Measurements from ENCODE around the gene CHI3L1.

The CHI3L1 gene

DNA sequence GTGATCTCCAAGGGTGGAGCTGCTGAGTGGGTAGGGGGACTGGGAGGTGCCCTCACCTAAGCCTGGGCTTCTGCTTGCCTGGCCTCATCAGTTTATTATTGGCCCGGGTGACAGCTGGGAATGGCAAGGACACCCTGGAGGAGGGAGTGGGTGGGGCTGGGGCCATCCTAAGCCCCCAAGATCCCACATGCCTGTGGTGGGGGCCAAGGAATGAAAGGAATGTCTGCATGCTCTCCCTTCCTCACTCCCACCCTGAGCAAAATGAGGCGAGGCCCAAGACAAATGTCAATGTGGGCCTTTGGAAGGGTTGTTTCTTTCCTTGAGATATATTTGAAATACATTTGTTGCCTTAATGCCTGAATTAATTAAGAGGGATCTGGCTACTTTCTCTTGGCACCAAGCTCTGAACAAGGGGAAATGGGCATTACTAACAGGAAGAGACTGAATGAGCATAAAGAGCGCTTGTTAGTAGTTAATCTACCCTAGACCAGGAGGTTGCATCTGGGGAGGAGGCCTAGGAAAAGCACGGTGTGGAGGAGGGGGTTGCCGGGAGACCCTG is 19.7 kb upstream of the CHI3L1 start:
- DNase-seq (ENCODE audit: low read depth), result no peak

DNA sequence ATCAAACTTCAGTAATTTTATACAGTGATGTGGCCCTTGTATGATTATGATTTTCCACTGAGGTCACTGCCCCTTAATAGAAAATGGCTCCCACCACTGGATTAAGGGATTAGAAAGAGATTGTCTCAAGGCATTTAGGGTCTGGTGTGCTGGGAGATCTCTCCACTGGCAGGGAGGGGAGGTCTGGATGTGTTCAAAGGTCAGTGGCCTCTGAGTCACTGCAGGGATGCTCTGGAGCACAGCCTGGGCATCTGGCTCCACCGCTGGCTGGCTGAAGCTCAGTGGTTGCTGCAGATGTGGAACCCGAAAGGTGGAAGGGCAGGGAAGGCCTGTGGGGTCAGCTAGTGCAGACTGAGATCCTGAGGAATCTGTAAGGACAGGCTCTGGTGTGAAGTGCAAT is 18.3 kb upstream of the CHI3L1 start:
- no peak for DNase-seq (ENCODE audit: low read depth)

DNA sequence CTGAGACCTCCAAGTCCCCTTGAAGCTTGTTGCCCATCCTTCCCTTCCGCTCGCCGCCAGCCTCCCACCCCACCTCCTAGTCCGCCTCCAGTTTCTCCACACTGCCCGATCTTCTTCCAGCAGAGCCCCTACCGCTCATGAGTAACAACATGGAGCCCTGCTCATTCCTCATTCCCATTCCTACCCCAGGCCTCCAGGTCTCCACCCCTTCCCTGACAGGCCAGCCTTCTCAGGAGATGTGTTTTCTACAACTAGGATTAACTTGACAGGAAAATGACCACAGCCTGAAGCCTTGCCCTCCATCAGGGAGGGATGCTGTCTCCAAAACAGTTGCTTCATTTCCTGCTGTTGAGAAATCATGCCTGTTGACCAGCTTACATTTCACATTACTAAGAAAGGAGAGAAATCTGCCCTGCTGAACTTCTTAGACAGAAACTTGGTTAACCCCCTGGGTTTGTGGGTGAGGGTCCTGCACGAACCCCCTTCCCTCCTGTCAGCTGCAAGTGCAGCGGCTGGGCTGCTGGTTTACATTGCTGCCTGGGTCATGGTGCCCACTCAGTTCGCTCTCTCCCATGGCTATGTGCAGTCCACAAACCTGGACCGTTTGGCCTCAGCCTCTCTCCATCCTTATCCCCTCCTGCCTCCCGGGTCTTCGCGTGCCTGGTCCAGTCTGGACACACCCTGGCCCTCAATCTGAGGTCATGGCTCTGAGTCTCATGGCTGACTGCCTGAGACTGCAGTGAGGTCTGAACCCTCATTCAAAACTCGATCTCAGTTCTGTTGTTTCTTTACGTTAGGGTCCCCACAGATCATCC is 16.1 kb upstream of the CHI3L1 start:
- DNase-seq (ENCODE audit: low read depth), result peak; percentile 47

GRCh38 chr1:203201516-203202205 is 15.2 kb upstream of the CHI3L1 start:
- DNase-seq (ENCODE audit: low read depth), result no peak

- no peak for DNase-seq (ENCODE audit: low read depth)
Measured at GRCh38 chr1:203200916-203201315, 14.4 kb upstream of the CHI3L1 start.

DNA sequence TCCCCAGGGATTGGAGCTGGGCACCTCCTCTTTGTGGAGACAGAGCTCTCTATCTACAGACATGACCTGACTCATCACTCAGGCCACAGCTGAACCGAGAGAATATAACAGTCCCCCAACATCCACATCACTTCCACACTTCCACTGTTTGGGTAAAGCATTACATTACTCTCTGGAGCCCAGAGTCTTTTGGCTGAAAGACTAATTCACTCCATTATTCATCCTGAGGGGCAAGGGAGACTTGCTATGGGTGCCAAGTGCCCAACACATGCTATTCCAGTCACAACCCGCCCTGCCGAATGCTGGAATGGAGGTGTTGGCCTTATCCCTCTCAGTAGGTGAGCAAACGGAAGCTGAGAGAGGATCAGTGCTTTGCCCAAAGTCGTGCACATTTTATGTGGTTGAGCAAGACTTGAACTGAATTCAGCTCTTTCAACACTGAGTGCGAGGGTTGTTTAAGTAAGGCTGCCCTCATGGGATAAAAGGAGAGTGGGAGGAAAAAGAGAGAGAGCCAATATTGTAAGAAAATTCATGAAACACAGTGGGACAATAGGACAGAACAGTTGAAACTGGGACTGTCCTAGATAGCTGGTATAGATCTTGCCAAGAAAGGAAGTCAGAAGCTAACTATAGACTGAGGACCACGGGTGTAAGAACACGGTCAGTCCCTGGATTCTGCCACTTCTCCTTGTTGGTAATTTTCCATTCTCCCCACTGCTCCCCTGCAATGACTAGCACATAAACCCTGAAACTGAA is 13.5 kb upstream of the CHI3L1 start:
- peak; percentile 48 for DNase-seq (ENCODE audit: low read depth)

DNA sequence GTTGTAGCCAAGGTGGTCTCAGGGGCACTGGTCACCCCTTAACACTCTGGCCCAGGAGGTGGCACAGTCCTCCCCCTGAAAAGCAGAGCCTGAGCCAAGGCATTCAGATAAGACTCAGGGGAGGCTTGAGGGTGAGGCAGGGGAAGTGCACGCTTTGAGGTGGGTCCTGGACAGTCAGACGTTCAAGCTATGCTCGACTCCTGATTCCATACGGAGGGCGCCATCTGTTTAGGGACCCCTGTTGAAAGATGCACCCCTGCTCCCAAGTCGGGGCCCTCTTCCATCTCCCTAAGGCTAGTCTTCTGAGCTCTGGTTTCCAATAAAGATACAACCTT is 12.9 kb upstream of the CHI3L1 start:
- no peak for DNase-seq (ENCODE audit: low read depth)

DNA sequence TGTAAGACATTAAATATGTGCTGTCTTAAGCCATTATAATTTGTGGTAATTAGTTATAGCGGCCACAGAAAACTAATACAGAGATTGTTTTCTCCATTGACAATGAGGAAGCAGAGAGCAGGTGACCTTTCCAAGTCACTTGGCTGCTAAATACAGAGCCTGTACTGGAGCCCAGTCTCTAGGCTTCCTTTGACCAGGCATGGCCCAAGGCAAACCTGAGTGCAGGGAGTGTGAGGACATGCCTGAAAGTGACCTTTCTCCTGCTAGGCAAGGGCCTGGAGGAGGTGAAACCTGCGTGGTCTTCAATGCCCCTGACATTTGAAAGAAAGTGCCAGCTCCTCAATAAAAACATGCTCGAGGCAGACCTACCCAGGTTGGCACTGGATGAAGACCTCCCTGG is 12.5 kb upstream of the CHI3L1 start:
- DNase-seq (ENCODE audit: low read depth), result no peak

DNA sequence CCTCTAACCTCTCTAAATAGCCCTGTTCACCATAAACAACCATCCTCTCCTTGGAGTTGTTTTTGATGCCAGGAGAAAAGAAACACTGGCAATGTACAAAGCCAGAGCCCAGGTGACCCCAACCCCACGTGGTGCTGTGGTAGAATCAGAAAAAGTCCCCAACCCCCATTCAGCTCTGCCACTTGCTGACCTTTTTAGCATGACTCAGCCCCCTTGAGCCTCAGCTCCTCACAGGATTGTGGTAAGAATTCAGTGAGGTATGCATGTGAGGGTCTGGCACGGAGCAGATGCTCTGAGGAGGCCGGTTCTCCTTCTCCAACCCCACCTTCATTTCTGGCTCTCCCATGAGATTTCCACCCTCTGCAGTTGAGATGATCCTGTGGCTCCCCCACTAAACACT is 11.1 kb upstream of the CHI3L1 start:
- peak; percentile 43 for DNase-seq (ENCODE audit: low read depth)

DNA sequence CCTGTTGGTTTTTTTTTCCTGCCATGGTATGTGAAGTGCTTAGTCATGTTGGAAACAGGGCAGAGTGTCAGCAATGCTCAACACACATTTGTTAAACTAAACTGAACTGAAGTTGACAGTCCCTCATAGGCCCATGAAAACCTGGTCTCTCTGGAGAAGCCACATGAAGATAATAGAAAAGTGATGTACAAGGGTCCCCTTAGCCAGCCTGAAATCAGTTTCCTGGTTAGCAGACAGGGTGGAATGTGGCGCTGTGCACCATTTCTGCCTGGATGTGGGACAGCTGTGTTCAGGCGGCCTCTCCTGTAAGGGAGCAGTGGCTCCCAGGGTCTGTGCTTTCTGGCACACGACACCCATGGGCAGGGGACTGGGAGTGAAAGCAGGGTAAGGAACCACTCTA is 9.9 kb upstream of the CHI3L1 start:
- DNase-seq (ENCODE audit: low read depth), result no peak

DNA sequence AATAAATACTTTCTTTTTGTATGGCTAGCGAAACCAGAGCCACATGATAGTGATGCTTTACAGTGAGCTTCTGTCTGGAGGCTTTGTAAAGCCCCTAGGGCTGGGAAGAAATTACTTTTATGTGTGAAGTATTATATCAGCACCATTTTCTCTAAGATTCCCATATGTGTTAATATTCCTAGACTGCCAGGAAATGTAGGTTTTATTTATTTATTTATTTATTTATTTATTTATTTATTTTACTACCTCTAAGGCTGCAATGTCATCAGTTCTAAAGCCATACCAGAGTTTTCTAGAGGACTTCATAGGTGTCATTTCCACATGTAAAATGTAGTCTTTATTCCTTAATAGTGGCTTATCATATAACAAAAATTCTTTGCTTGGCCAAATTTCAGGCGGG is 4.4 kb upstream of the CHI3L1 start:
- no peak for DNase-seq (ENCODE audit: low read depth)

DNA sequence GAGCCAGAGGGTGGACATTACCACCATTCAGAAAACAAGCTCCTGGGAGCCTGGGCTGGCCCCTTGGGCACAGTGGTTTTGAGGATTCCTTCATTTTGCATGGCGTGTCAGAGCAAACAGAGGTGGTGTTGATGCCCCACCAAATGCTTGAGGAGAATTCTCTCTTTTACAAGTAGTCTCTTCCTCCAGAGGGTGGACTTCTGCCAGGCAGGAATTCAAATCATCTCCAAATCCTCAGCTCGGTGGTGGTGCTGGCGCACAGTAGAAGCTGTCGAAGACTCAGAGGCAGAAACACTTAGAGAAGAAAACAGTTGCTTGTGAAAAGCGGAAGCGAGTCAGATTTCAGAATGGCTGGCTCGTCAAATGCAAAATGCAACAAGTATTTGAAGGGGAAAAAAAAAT is 3.4 kb upstream of the CHI3L1 start:
- no peak for DNase-seq (ENCODE audit: low read depth)

DNA sequence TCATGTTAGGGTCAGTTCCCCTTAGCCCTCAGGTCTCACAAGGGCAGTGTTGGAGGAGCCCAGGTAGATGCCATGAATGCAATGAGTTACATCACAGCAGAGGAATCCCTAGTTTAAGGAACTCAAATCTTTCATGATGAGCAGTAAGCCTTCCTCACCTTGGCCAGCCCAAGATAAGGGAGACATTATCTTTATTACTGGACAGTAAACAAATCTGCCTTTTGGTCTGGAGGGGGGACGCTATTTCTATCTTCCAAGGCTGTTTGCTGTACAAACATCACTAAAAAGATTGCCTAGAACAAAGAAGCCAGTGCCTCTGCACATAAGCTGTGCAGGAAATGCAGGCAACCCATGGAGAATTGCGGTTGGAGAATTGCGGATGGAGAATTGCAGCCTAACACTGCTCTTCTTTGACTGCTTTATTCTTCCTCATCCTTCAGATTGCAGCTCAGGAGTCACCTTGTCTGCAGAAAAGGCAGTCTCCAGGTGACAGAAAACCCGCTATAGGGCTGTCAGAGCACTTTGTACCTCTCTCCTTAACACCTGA is 2.3 kb upstream of the CHI3L1 start:
- no peak for DNase-seq (ENCODE audit: low read depth)

DNA sequence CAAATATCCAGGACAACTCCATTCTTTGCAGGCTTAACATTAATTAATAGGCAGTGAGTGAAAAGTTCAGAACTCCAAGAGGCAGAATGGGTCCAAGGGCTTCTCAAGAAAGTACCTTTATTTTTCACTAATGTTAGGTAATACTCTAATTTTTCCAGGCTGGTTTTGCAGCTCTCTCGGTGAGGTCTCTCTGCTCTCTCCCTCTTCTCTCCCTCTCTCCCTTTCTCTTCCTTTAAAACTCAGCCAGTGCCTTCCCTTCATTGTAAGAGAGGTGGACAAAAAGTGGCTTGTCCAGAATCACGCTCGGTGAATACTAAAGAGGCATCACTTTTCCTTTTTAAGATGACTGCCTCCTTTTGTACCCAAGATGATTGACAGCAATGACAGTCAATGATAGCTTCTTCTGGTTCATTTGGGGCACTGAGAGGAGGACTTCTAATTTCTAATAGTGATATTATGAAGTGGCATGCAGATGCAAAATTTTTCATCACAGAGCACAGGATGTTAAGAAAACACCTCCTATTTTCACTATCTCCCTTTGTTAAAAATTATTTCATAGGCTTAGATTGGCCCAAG is 1.3 kb upstream of the CHI3L1 start:
- no peak for DNase-seq (ENCODE audit: low read depth)

- DNase-seq (ENCODE audit: low read depth), result no peak
Measured at GRCh38 chr1:203187304-203187685, 791 bp upstream of the CHI3L1 start.

DNA sequence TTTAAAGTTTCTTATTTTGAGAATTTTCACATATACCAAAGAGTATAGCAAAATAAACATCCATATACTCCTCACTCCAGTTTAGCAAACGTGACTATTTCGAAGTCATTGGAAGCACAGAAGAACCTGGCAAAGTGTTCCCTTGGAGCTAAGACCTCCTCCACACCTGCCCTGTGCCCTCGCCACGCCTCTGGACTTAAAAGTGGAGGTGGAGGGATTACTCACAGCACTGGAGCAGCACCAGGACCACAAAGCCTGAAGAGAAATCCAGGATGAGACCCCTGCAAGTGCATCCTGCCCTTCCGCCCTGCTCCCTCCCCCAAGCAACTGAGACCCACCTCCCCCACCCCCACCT is 436 bp downstream of the CHI3L1 start:
- no peak for DNase-seq (ENCODE audit: low read depth)

GRCh38 chr1:203185585-203185984 is 919 bp downstream of the CHI3L1 start:
- DNase-seq (ENCODE audit: low read depth), result no peak

- no peak for DNase-seq (ENCODE audit: low read depth)
Measured at GRCh38 chr1:203185061-203185461, 1.4 kb downstream of the CHI3L1 start.

- no peak for DNase-seq (ENCODE audit: low read depth)
Measured at GRCh38 chr1:203184467-203184866, 2.0 kb downstream of the CHI3L1 start.

- no peak for DNase-seq (ENCODE audit: low read depth)
Measured at GRCh38 chr1:203183828-203184227, 2.7 kb downstream of the CHI3L1 start.

DNA sequence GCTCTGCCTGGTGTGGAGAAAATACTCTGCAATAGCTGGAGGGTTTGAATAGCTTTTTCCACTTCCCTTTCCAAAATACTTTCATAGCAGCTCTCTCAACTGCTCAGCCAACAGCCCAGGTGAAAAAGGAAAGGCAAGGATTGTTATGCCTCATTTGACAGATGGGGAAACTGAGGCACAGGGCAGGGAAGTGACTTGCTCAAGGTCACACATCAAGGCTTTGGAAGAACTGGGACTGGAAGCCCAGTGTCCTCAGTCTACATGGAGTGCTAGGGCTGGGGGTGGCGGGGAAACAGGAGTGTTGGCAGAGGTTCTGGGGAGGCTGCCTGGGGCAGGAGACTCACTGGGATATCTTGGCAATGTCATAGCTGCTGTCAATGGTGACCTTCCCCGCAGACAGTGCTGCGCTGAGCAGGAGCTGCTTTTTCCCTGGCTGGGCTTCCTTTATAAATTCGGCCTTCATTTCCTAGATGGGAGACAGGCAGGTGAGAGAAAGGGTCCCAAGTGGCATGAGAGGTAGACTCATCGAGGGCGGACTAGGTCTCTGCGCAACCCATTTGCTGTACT is 4.0 kb downstream of the CHI3L1 start:
- no peak for DNase-seq (ENCODE audit: low read depth)
